ENCODE measurements around the gene AKR7A3. TPM values are rescaled to one million over a fixed set of nuclear protein-coding genes. Genes with fewer than 3 reads are reported as not detected.
"Not testable (repeated sequence)": the region's sequence is repeated elsewhere in the genome, so short reads cannot be mapped to it uniquely, and the experiment has no call there.

Gene AKR7A3
- total RNA-seq, 1 experiment from 2014 or later, result 1.4 TPM

- Histone ChIP-seq H3K4me3 (ENCODE audit: low read depth in 2 of 2, low read length in 2 of 2) (no peak overlapping the region), H3K27ac (ENCODE audit: low read length) (no peak overlapping the region), H3K27me3 (ENCODE audit: control insufficient read depth, insufficient read depth, low read length) (no peaks in the 10 kb centered on the region), H3K36me3 (ENCODE audit: control insufficient read depth, insufficient read depth, low read length) (peaks cover 12% of the 10 kb centered on the region; the same call in 1 of the 2 replicates), H3K4me1 (ENCODE audit: control insufficient read depth, insufficient read depth, low read length) (peaks cover 8% of the 10 kb centered on the region), H3K9me3 (ENCODE audit: control insufficient read depth, insufficient read depth, low read depth, low read length) (no peaks in the 10 kb centered on the region)
- ATAC-seq, result no peak
- CTCF ChIA-PET, result no interaction called here
- no peak for DNase-seq (ENCODE audit: low read depth, low spot score)
- in situ Hi-C loops (cut with HindIII; ENCODE audit: low pct_unique_long_range_greater_than_20kb, low sequenced_read_pairs) (no loop called here), intact Hi-C loops (cut with micrococcal nuclease; ENCODE audit: unreplicated experiment) (no loop called here)
- POLR2A ChIA-PET, result no interaction called here
- no TSS peak for BruUV-seq (replicated peaks)
- TF ChIP-seq SIN3A (IDR thresholded peaks at IDR 0.05; ENCODE audit: borderline replicate concordance, insufficient read depth, low read depth, low read length) (no peak), POLR2AphosphoS5 (IDR thresholded peaks at IDR 0.05; ENCODE audit: low read depth, low read length) (no peak), TCF7L2 (IDR thresholded peaks at IDR 0.05; ENCODE audit: low read depth, low read length) (no peak)
- TF ChIP-seq, protein P1, sequence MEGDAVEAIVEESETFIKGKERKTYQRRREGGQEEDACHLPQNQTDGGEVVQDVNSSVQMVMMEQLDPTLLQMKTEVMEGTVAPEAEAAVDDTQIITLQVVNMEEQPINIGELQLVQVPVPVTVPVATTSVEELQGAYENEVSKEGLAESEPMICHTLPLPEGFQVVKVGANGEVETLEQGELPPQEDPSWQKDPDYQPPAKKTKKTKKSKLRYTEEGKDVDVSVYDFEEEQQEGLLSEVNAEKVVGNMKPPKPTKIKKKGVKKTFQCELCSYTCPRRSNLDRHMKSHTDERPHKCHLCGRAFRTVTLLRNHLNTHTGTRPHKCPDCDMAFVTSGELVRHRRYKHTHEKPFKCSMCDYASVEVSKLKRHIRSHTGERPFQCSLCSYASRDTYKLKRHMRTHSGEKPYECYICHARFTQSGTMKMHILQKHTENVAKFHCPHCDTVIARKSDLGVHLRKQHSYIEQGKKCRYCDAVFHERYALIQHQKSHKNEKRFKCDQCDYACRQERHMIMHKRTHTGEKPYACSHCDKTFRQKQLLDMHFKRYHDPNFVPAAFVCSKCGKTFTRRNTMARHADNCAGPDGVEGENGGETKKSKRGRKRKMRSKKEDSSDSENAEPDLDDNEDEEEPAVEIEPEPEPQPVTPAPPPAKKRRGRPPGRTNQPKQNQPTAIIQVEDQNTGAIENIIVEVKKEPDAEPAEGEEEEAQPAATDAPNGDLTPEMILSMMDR (IDR thresholded peaks at IDR 0.05), result no peak
- TF ChIP-seq, protein P2, sequence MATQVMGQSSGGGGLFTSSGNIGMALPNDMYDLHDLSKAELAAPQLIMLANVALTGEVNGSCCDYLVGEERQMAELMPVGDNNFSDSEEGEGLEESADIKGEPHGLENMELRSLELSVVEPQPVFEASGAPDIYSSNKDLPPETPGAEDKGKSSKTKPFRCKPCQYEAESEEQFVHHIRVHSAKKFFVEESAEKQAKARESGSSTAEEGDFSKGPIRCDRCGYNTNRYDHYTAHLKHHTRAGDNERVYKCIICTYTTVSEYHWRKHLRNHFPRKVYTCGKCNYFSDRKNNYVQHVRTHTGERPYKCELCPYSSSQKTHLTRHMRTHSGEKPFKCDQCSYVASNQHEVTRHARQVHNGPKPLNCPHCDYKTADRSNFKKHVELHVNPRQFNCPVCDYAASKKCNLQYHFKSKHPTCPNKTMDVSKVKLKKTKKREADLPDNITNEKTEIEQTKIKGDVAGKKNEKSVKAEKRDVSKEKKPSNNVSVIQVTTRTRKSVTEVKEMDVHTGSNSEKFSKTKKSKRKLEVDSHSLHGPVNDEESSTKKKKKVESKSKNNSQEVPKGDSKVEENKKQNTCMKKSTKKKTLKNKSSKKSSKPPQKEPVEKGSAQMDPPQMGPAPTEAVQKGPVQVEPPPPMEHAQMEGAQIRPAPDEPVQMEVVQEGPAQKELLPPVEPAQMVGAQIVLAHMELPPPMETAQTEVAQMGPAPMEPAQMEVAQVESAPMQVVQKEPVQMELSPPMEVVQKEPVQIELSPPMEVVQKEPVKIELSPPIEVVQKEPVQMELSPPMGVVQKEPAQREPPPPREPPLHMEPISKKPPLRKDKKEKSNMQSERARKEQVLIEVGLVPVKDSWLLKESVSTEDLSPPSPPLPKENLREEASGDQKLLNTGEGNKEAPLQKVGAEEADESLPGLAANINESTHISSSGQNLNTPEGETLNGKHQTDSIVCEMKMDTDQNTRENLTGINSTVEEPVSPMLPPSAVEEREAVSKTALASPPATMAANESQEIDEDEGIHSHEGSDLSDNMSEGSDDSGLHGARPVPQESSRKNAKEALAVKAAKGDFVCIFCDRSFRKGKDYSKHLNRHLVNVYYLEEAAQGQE (IDR thresholded peaks at IDR 0.05; ENCODE audit: insufficient read depth in 1 of 2, low read depth in 2 of 2, low read length in 1 of 2), result no peak
These were observed 30.2 kb downstream of the AKR7A3 start for GRCh38 chr1:19258353-19258752.

- TF ChIP-seq, protein P2 (IDR thresholded peaks at IDR 0.05; ENCODE audit: insufficient read depth in 1 of 2, low read depth in 2 of 2, low read length in 1 of 2), result no peak
- TF ChIP-seq TCF7L2 (IDR thresholded peaks at IDR 0.05; ENCODE audit: low read depth, low read length) (no peak), POLR2AphosphoS5 (IDR thresholded peaks at IDR 0.05; ENCODE audit: low read depth, low read length) (no peak)
- TF ChIP-seq, protein P1 (IDR thresholded peaks at IDR 0.05), result no peak
- Histone ChIP-seq H3K9me3 (ENCODE audit: control insufficient read depth, insufficient read depth, low read depth, low read length) (no peaks in the 10 kb centered on the region), H3K4me1 (ENCODE audit: control insufficient read depth, insufficient read depth, low read length) (peaks cover 15% of the 10 kb centered on the region), H3K4me3 (ENCODE audit: low read depth in 2 of 2, low read length in 2 of 2) (no peak overlapping the region), H3K36me3 (ENCODE audit: control insufficient read depth, insufficient read depth, low read length) (peaks cover 12% of the 10 kb centered on the region; the same call in 1 of the 2 replicates), H3K27me3 (ENCODE audit: control insufficient read depth, insufficient read depth, low read length) (no peaks in the 10 kb centered on the region), H3K27ac (ENCODE audit: low read length) (no peak overlapping the region)
- BruUV-seq (replicated peaks), result no TSS peak
- in situ Hi-C loops (cut with HindIII; ENCODE audit: low pct_unique_long_range_greater_than_20kb, low sequenced_read_pairs) (no loop called here), intact Hi-C loops (cut with micrococcal nuclease; ENCODE audit: unreplicated experiment) (no loop called here)
- CTCF ChIA-PET, result no interaction called here
- POLR2A ChIA-PET, result no interaction called here
- DNase-seq (ENCODE audit: low read depth, low spot score) (no peak), ATAC-seq (no peak)
These were observed 31.2 kb downstream of the AKR7A3 start for GRCh38 chr1:19257178-19257914.

DNA sequence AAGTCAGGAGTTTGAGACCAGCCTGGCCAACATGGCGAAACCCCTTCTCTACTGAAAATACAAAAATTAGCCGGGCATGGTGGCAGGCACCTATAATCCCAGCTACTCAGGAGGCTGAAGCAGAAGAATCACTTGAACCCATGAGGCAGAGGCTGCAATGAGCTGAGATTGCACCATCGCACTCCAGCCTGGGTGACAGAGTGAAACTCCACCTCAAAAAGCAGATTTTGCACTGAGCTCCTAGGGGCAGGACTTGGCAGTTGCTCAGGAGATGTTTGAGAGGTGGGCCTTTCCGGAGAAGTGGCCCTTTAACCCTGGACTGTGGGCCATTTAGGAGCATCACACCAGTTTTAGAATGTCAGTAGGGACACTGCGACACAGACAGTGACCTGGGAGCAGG is 32.3 kb downstream of the AKR7A3 start:
- Histone ChIP-seq H3K4me1 (ENCODE audit: control insufficient read depth, insufficient read depth, low read length) (peaks cover 15% of the 10 kb centered on the region), H3K36me3 (ENCODE audit: control insufficient read depth, insufficient read depth, low read length) (peaks cover 12% of the 10 kb centered on the region; the same call in 1 of the 2 replicates)
- POLR2A ChIA-PET; H3K27me3 ChIP-seq (ENCODE audit: control insufficient read depth, insufficient read depth, low read length); H3K27ac ChIP-seq (ENCODE audit: low read length); in situ Hi-C loops (cut with HindIII; ENCODE audit: low pct_unique_long_range_greater_than_20kb, low sequenced_read_pairs); H3K9me3 ChIP-seq (ENCODE audit: control insufficient read depth, insufficient read depth, low read depth, low read length); ATAC-seq; BruUV-seq (replicated peaks); DNase-seq (ENCODE audit: low read depth, low spot score); H3K4me3 ChIP-seq (ENCODE audit: low read depth in 2 of 2, low read length in 2 of 2); intact Hi-C loops (cut with micrococcal nuclease; ENCODE audit: unreplicated experiment); CTCF ChIA-PET: not testable (repeated sequence)
